Erythroblast (primary cell): ENCODE data around the gene POT1.

Experiments used
- GATA1 ChIP-seq: IDR thresholded peaks from 2 replicates; pipeline ENCODE4 v1.6.1; 2011; ENCODE audit warnings: low read depth, mild to moderate bottlenecking, control low read depth, low read length, moderate library complexity
- POLR2A ChIP-seq: IDR thresholded peaks from 2 replicates; pipeline ENCODE4 v1.6.1; 2011; ENCODE audit warnings: mild to moderate bottlenecking, low read length

GRCh38 chr7:124937076-124937475 lies 7.5 kb upstream of the POT1 start:
- TF ChIP-seq POLR2A = no peak
- TF ChIP-seq GATA1 = no peak
